WERI-Rb-1 (cell line): ENCODE data around the gene XAB2.

Source experiments
- DNase-seq: peaks from one replicate; pipeline ENCODE4 v3.0.0-alpha.2; 2020
- H3K27ac ChIP-seq: fragments of 250-450 bp; sonication (Bioruptor Pico); 2 replicates; pipeline ENCODE4 v1.5.1; 2020; ENCODE audit warnings: mild to moderate bottlenecking, moderate library complexity
- H3K27me3 ChIP-seq: fragments of 250-450 bp; sonication (Bioruptor Pico); 2 replicates; pipeline ENCODE4 v1.5.1; 2021; ENCODE audit warnings: mild to moderate bottlenecking, low read depth, moderate library complexity; ENCODE audit not compliant: insufficient read depth, severe bottlenecking
- H3K36me3 ChIP-seq: fragments of 250-450 bp; sonication (Bioruptor Pico); 2 replicates; pipeline ENCODE4 v1.5.1; 2020; ENCODE audit warnings: mild to moderate bottlenecking, moderate library complexity
- H3K4me3 ChIP-seq: 2 replicates; pipeline ENCODE4 v1.5.1; 2011; ENCODE audit warnings: low read depth, mild to moderate bottlenecking, control low read depth, low read length
- H3K9me3 ChIP-seq: fragments of 250-450 bp; sonication (Bioruptor Pico); 2 replicates; pipeline ENCODE4 v1.5.1; 2021; ENCODE audit warnings: mild to moderate bottlenecking, moderate library complexity; ENCODE audit not compliant: severe bottlenecking
- TF ChIP-seq, protein P1 (sequence below): IDR thresholded peaks from 2 replicates; pipeline ENCODE4 v1.5.1; 2011; ENCODE audit warnings: low read depth, mild to moderate bottlenecking, control low read depth, inconsistent platforms, low read length

The XAB2 gene

DNA sequence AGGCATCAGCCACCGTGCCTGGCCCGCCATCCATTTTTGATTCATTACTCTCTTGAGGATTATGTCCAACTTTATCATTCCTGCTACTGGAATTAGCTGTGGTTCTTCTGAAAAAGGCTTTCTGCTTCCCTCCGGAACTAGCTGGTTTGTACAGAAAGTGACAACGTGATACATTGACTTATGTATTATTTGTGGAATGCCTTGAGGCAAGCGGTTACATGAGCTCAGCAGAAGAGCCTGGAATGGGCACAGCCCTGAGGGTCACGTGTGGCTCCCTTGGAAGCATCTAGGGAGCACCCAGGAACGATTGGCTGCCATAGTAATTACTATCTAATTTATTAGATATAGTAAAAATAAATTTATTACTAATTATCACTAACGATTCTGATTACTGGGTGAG, 25.1 kb upstream of the XAB2 start:
- Histone ChIP-seq H3K27me3 (no peaks in the 10 kb centered on the region), H3K9me3 (no peaks in the 10 kb centered on the region), H3K36me3 (no peaks in the 10 kb centered on the region), H3K27ac (no peak overlapping the region), H3K4me3 (no peak overlapping the region)
- DNase-seq, result no peak
- TF ChIP-seq, protein P1, sequence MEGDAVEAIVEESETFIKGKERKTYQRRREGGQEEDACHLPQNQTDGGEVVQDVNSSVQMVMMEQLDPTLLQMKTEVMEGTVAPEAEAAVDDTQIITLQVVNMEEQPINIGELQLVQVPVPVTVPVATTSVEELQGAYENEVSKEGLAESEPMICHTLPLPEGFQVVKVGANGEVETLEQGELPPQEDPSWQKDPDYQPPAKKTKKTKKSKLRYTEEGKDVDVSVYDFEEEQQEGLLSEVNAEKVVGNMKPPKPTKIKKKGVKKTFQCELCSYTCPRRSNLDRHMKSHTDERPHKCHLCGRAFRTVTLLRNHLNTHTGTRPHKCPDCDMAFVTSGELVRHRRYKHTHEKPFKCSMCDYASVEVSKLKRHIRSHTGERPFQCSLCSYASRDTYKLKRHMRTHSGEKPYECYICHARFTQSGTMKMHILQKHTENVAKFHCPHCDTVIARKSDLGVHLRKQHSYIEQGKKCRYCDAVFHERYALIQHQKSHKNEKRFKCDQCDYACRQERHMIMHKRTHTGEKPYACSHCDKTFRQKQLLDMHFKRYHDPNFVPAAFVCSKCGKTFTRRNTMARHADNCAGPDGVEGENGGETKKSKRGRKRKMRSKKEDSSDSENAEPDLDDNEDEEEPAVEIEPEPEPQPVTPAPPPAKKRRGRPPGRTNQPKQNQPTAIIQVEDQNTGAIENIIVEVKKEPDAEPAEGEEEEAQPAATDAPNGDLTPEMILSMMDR, result no peak

DNA sequence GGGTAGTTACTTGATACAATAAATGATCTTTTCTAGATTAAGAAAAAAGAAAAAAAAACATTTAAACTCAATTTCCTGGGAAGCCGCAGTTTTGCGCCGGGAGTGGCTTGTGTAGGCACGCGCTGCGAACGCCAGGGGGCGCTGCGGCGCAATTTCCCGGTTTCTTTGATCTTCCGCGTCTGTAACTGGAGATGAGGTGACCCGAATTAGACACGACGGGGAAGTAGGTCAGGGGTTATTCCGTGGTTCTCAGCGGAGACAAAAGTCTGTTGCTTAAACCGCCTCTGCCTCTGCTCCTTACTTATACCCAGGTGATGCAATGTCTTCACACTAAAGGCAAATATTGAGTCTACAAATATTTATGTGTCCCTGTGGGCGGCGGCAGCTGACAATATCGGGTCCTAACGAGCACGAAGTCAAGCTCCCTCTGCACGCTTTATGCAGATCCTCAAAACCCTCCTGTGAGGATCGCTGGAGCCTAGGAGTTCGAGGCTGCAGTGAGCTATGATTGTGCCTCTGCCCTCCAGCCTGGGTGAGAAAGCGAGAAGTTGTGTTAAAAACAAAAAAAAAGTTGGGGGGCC, 22.8 kb upstream of the XAB2 start:
- Histone ChIP-seq H3K36me3 (no peaks in the 10 kb centered on the region), H3K27me3 (no peaks in the 10 kb centered on the region), H3K4me3 (peak overlapping the region; percentile 26), H3K27ac (peak overlapping the region; percentile 73), H3K9me3 (no peaks in the 10 kb centered on the region)
- DNase-seq, result peak; percentile 82
- TF ChIP-seq, protein P1, result peak; percentile 84

- H3K9me3 ChIP-seq, result no peaks in the 10 kb centered on the region
- no peak overlapping the region for H3K4me3 ChIP-seq
- DNase-seq, result no peak
- TF ChIP-seq, protein P1, result no peak
- no peak overlapping the region for H3K27ac ChIP-seq
- no peaks in the 10 kb centered on the region for H3K36me3 ChIP-seq
- no peaks in the 10 kb centered on the region for H3K27me3 ChIP-seq
Measured at GRCh38 chr19:7650148-7650547, 20.8 kb upstream of the XAB2 start.

DNA sequence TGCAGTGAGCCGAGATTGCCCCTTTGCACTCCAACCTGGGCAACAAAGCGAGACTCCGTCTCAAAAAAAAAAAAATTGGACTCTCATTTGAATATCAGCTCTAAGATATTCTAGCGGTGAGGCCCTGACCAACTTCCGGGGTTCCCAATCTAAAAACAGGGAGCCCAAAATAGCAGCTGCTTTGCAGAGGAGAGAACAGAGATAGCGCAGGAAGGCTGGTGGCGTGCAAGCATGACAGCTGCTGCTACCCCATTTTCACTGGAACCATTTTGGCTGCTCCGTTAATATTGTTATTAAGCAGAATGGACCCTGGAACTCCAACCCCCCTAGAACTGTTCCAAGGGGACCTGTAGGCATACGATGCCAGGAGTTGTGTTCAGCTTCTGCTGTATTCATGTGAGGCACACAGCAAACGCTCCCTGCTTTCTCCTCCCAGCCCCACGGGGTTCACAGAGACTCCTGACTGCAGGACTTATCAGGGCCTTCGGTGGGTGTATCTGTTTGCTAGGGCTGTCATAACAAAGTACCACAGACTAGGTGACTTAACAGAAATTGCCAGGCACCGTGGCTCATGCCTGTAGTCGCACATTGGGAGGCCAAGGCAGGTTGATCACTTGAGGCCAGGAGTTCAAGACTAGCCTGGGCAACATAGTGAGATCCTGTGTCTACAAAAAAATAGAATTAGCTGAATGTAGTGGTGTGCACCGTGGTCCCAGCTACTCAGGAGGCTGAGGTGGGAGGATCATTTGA, 19.1 kb upstream of the XAB2 start:
- Histone ChIP-seq H3K36me3 (no peaks in the 10 kb centered on the region), H3K4me3 (no peak overlapping the region), H3K27ac (no peak overlapping the region), H3K9me3 (no peaks in the 10 kb centered on the region), H3K27me3 (no peaks in the 10 kb centered on the region)
- DNase-seq, result no peak
- TF ChIP-seq, protein P1, result no peak

GRCh38 chr19:7647156-7647555, 17.8 kb upstream of the XAB2 start:
- no peak for DNase-seq
- Histone ChIP-seq H3K27ac (no peak overlapping the region), H3K9me3 (no peaks in the 10 kb centered on the region), H3K27me3 (no peaks in the 10 kb centered on the region), H3K4me3 (no peak overlapping the region), H3K36me3 (no peaks in the 10 kb centered on the region)
- TF ChIP-seq, protein P1, result no peak

DNA sequence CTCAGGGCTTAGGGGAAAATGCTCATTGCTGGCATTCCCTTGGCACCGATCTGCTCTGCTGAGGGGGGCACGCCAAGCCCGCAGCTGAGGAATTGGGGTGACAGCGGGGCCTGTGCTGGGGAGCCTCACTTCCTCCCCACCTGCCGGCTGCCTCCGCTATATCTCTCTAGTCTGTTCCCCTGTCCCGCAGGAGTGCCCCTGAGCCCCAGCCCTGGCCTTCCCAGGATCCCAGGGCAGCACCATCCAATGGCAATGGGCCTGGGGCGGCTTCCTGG, 17.0 kb upstream of the XAB2 start:
- Histone ChIP-seq H3K27ac (no peak overlapping the region), H3K27me3 (no peaks in the 10 kb centered on the region), H3K4me3 (no peak overlapping the region), H3K9me3 (no peaks in the 10 kb centered on the region), H3K36me3 (no peaks in the 10 kb centered on the region)
- TF ChIP-seq, protein P1, result no peak
- DNase-seq, result no peak
